Endometrial microvascular endothelial cells (primary cell): ENCODE results near the gene LYRM9. TPM values are rescaled to one million over a fixed set of nuclear protein-coding genes. Genes with fewer than 3 reads are reported as not detected.
"Not testable (repeated sequence)": the region's sequence is repeated elsewhere in the genome, so short reads cannot be mapped to it uniquely, and the experiment has no call there.

Experiments used
- in situ Hi-C: cut with HindIII; loops from 2 replicates; pipeline ENCODE4 v1.10.0; 2017; ENCODE audit warnings: low sequenced_read_pairs, low pct_unique_long_range_greater_than_20kb; ENCODE audit errors: inconsistent ontology term
- total RNA-seq: library from RNA; depleted of rRNA; stranded (reverse); fragments of >200 nt; gene quantifications from one replicate; pipeline ENCODE4 v1.2.3, GENCODE V29; 2015; ENCODE audit errors: inconsistent ontology term

LYRM9 gene
- total RNA-seq, 1 donor from 2014 or later: 10.7 TPM

DNA sequence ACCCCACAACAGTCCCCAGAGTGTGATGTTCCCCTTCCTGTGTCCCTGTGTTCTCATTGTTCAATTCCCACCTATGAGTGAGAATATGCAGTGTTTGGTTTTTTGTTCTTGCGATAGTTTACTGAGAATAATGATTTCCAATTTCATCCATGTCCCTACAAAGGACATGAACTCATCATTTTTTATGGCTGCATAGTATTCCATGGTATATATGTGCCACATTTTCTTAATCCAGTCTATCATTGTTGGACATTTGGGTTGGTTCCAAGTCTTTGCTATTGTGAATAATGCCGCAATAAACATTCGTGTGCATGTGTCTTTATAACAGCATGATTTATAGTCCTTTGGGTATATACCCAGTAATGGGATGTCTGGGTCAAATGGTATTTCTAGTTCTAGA, 19.1 kb upstream of the LYRM9 start:
- in situ Hi-C loops: not testable (repeated sequence)

DNA sequence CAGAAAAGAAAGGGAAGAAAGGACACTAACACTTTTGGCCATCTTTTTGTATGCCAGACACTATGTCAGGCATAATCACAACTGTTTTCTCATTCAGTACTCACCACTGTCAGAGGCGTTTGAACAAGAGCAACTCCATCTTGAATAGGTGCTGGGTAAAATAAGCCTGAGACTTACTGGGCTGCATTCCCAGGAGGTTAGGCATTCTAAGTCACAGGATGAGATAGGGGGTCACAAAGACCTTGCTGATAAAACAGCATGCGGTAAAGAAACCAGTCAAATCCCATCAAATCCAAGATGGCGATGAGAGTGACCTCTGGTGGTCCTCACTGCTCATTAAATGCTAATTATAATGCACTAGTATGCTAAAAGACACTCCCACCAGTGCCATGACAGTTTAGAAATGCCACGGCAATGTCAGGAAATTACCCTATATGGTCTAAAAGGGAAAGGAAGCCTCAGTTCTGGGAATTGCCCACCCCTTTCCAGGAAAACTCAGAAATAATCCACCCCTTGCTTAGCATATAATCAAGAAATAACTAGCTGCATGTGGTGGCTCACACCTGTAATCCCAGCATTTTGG, 14.9 kb upstream of the LYRM9 start:
- in situ Hi-C loops: no loop called here

DNA sequence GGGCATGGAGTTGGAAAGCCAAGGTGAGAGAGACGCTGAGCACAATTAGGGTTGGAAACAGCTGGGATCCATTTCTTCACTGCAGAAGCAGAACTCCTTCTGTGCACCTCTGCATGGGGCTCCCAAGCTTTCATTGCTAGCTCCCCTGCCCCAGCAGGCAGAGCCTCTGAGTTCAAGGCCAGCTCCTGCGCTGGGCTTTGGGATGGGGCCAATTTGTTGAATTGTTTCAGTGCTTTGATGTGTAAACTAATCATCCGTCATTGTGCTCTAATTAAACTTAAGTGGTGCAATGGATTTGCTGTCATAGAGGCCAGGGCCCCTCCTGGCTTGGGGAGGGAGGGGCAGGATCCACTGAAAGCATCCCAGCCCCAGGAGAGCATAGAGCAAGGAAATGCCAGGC, 13.5 kb upstream of the LYRM9 start:
- in situ Hi-C loops: no loop called here

DNA sequence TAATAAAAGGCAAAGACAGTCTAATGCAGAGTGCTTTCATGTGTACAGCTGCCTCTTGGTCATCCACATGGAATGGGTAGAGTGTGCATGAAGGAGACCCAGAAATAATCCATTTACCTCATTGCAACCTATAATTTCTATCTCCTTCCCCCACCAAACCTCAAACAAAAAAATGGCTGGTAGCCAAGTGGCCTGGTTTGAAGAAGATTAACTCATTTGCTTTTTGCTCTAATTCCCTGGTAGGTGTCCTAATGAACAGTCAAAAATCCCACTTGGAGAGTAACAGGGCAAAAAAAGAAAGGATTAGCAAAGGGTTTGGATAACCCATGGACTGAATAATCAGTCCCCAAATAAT, 13.0 kb upstream of the LYRM9 start:
- in situ Hi-C loops: no loop called here

DNA sequence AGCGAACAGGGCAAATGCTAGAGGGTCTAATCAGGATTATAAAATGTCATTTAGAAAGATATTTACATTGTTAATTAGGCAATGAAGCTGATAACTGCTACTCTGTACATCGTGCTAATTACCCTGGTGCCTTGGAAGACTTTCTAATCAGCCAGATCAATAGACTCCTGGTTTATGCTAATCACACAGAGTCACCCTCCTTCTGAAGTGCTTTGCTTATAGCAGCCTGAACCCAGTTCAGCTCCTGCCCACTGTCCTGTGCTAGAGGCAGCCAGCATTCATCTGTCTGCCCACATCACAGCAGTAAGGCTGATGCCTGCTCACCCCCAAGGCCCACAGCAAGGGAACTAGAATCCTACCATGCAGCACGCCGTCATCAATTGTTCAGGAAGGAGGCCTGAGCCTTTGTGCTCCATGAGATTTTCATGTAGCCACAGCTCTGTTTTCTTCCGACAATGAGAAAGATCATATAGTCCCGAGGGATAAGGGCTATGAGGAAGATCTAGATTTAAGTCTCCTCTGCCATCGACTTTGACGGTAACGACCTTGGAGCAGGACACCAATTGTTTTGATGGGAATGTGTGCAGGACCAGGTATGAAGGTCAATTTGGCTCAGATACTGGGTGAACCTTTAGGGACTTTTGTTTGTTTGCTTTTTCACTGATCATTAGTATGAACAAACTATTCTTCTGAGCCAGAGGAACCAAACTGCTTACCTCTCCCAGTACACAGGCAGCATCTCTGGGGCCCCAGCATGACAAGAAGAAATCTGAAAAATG, 12.5 kb upstream of the LYRM9 start:
- in situ Hi-C loops: no loop called here

DNA sequence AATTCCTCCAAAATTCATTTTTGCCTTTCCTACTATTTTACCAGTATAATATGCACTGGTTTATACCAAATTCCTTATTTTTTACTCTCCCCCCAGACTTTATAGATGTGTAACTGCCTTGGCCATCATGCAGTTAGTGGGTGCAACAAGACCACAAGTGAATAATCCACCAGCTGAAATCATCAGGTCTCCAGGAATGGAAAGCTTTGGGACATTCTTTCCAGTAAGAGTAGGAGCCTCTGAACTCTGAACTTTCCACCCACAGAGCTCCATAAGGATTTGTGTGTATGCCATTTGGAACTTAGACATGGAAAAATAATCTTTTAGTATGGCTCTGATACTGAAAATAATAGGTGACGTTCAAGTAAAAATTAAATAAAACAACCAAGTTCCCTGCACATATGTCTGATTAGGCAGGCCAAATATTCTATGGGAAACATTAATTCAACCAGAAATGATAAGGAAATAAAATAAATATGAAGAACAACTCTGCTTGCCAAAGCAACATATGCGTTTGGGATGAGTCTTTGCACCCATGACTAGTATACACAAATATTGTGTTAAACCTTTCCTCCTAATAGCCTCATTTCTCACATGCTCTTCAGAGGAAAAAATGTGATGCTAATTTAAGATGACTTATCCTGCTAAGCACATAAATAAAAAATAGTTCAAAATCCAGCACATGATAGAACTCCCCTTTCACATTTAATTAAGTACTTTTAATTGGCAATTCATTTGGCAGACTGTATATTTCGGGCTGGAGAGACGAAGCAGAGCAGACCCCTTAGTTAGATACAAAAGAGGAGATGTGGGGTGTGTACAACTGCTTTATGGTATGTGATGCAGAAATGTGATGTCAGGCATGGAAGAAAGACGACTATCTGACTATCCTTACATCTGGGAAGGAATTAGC, 11.6 kb upstream of the LYRM9 start:
- in situ Hi-C loops: no loop called here

DNA sequence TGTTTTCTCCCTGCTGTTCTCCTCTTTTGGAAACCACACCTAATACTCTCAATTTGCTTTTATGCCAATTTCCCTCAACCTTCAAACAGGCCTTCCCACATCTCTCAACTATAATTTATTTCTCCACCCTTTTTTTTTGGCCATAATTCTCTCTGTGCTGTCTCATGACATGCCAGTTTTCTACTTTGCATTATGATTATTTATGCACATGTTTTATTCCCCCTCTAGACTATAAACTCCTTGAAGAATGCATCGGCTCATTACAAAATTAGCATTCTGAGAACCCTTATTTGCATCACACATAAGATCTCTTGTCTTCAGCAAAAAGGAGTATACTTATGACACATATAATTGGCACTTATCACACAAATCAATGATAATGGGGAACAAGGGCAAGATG, 10.9 kb upstream of the LYRM9 start:
- in situ Hi-C loops: no loop called here

DNA sequence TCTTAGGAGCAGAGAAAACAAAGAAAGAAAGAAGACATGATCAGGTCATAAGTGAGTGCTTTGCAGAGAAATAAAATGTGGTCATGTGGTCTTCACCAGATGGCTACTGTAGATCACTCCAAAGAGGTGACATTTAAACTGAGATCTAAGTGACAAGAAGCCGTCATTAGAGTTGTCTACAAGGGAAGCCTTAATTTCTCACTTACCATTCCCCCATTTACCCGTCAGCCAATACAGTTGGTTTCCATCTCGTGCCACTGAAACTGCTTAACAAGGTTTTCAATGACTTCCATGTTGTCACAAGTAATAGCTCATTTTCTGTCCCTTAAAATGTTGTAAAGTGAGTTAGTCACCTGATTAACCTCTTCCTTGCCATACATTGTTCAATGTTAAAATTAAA, 6.4 kb upstream of the LYRM9 start:
- in situ Hi-C loops: no loop called here

DNA sequence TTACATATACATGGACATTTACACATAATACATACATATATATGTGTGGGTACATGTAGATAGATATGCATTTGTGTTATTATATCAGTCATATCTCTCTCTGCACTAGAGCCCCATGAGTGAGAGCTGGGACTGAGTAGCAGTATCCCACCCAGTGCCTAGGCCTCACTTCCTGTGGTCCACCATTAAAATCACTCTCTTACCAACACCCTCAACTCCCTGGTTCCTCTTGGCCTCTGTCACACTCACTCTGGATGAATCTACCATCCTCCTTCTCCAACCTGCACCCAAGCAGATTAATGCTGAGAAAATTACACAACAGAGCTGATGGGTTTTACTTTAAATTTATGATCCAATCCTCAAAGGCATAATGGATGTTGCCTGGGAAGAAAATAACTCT, 4.9 kb upstream of the LYRM9 start:
- in situ Hi-C loops: no loop called here

DNA sequence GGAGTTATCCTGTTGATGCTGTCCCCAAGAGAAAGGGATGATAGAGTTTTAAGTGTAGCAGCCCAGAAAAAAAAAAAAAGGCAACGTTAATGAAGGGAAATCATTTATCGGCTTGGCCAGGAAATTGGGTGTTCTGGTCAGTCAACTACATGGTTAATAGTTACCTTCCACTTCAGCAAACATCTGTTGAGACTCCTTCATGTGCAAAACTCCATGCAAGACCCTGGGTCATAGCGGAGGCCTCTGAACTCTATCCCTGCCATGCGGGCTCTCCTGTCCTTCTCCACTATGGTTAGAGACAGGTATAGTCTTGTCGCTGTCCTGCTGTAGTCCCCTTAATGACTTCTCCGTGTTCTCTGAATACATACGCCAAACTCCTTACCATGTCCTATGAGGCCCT, 3.5 kb upstream of the LYRM9 start:
- in situ Hi-C loops: no loop called here

DNA sequence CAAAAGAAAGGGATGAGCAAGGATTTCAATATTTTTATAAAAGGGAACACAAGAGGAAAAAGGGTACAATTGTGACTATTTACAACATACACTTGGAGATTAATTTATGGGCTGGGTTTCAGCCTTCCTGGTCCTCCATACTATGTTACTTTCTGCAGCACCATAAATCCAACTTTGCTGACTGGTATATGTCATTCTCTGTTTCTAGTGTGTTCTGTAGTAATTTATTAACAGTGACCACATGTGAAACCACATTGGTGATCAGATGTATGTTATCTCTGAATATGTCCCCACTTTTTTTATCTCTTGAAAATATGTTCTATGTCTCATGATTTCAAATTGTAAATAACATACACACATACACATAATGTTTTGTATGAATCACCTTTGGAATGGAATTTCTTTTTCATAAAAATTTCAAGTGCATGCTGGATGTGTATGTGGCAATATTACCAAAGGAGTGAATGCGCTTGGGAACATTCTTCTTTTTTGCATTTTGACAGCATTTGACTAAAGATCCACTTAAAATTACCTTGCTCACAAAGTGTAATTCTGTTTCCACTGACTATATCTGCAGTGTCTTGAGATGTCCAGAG, 2.9 kb upstream of the LYRM9 start:
- in situ Hi-C loops: no loop called here

DNA sequence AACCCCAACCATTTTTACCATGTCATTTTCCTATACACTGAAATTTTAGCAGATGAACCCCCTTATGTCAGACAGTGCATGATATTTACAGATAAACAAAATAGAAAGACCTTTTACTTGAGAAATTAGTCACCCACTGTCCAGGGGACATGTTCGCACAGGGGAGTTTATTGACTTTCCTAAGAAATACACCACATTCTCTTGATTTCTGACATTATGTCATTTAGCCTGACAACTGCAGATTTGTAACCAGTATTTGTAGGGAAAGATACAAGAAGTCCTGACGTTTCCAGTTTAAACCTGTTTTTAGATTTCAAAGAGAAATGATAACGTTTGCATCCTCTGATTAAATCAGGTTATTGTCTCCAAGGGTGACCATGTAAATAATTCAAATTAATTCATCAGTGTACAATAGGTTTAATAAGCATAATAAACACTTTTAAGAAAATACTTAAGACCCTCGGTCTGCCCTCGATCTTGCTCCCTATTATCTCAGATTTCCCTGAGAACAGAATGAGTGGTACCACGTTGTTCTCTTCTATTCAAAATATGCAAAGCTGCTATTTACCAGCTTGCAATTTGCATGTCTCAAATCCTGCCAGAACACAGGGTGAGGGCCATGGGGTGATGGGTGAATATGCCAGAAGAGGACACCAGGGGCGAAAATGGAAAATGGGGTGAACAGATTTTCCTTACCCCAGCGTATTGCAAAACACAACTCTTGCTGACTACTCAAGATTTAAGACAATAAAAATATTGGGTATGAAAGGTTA, 2.1 kb upstream of the LYRM9 start:
- in situ Hi-C loops: no loop called here

DNA sequence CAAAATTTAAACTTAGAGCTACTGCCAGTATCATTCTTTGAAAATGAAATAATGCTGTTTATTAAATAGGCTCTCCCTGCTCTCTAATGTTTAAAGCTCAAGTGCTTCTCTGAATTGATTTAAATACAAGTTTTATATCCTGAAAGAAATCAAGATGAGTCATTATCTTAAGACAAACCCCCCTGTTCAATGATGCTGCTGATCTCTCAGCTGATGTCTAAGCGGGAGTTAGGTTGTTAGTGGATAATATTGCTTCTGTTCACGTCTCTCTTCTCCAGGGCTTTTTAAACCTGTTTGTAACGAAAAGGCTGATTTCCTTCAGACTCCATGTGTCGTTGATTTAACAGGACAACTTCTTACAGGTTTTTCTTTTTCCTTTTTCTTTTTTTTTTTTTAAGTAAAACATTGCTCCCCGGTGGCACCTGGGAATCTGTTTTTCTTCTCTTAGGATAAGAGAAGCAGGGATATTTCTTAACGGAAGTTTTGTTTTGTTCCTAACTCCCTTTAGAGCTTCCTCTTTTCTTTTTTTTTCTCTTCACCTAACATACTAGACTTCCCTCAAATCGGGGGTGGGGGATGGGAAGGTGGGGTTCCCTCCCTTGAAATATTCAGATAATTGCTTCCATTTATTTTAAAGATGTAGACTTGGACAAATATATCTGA, 807 bp upstream of the LYRM9 start:
- in situ Hi-C loops: no loop called here

DNA sequence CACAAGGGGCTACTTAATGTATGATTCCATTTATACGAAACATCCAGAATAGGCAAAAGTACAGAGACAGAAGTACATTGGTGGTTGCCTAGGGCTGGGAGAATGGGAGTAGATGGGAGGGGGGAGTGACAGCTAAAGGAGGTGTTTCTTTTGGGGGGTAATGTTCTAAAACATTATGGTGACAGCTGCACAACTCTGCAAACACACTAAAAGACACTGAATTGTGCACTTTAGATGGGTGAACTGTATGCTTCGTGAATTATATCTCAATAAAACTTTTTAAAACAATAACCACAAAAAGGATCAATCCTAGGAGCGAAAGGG, 661 bp downstream of the LYRM9 start:
- in situ Hi-C loops: no loop called here

DNA sequence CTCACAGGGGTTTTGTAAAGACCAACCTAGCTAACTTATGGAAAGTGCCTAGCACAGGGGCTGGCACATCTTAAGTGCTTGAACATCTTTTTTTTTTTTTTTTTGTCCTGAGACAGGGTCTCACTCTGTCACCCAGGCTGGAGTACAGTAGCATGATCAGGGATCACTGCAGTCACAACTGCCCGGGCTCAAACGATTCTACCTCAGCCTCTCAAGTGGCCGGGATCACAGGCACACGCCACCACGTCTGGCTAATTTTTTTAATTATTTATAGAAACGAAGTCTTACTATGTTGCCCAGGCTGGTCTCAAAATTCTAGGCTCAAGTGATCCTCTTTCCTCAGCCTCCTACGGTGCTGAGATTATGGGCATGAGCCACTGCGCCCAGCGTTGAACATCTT, 1.3 kb downstream of the LYRM9 start:
- in situ Hi-C loops: no loop called here

DNA sequence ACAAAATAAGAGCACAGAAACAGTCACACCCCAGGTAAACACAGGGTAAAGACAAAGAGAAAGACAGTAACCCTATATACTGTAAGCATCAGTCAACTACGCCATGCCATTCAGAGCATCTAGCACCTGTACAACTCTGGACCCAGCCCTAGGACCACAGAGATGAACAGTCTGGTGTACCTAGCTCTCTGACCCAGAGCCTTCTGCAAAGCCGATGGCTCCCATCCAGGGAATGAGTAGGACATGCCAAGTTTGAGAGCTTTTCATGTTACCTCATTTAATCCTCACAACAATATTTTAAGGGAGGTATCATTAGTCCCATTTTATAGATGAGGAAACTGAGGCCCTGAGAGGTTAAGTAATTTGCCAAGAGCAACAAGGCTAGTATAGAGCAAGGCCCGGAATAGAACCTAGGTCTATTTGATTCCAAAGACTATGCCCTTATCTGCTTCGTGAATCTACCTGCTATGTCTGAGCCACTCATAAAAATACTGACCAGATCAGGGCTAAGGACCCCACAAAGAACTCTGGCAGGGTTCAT, 3.4 kb downstream of the LYRM9 start:
- in situ Hi-C loops: no loop called here

DNA sequence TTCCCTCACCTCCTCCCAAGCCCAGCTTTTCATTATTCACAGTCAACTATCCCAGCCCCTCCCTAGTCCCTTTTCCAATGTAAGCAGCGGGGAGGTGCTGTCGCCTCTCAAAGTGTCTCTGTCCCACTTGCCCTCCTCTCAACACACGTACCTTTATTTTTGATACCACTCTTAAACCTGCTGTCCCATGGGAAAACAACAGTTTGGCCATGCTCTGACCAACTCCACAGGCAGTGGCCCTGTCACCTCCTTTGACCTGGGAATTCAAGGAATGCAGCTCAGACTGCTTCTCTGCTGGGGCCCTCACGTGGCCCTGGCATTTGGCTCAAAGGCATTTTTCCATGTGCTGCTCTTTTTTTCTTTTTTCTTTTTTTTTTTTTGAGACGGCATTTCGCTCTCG, 4.2 kb downstream of the LYRM9 start:
- in situ Hi-C loops: no loop called here

DNA sequence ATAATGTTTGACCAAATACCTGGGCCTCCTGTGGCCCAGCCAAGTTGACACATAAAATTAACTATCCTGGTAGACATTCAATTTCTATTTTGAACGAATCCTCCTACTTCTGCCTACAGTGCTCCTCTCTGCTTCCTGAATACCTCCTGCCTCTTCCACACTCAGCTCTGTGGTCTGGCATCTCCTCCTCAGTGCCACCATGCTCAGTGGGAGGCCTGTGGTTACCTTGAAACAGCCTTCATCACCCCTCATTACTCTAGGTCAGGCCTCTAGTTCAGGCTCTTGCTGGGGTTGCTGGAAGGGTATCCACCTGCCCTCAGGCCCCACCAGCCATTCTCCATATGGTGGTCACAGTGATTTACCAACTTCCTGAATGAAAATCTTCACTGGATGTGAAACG, 5.1 kb downstream of the LYRM9 start:
- in situ Hi-C loops: no loop called here
